GM18502 (cell line): ENCODE results near the gene KRT34.
"Not testable (repeated sequence)": the region's sequence is repeated elsewhere in the genome, so short reads cannot be mapped to it uniquely, and the experiment has no call there.

Experiments
- ATAC-seq: cut with Tn5 transposase; IDR thresholded peaks from one replicate; pipeline ENCODE4 v1.9.1; 2021; ENCODE audit warnings: mild to moderate bottlenecking; ENCODE audit not compliant: unreplicated experiment, poor library complexity

KRT34 gene

GRCh38 chr17:41381943-41382342 is at the start of gene KRT34:
Gene KRT34, minus strand, starts transcription at chr17:41382306. Its CDS starts 60 bp downstream, at chr17:41382246.
- ATAC-seq, result not testable (repeated sequence)

GRCh38 chr17:41430376-41430775 is 48.3 kb upstream of the KRT34 start:
- not testable (repeated sequence) for ATAC-seq

GRCh38 chr17:41429667-41430066 is 47.6 kb upstream of the KRT34 start:
- no peak for ATAC-seq

GRCh38 chr17:41428591-41429291 is 46.6 kb upstream of the KRT34 start:
- no peak for ATAC-seq

- no peak for ATAC-seq
These were observed 42.1 kb upstream of the KRT34 start, which contains the start of gene KRT37 for GRCh38 chr17:41424111-41424635. Gene KRT37, minus strand, starts transcription at chr17:41424585. Its CDS starts 62 bp downstream, at chr17:41424523.

GRCh38 chr17:41422586-41422985 is 40.5 kb upstream of the KRT34 start:
- ATAC-seq, result not testable (repeated sequence)

- ATAC-seq, result no peak
These were observed 39.5 kb upstream of the KRT34 start for GRCh38 chr17:41421617-41422016.

GRCh38 chr17:41421116-41421515 is 39.0 kb upstream of the KRT34 start:
- no peak for ATAC-seq

- ATAC-seq, result no peak
These were observed 38.0 kb upstream of the KRT34 start for GRCh38 chr17:41420134-41420533.

- no peak for ATAC-seq
These were observed 37.6 kb upstream of the KRT34 start for GRCh38 chr17:41419716-41420115.

GRCh38 chr17:41418116-41418860 is 36.2 kb upstream of the KRT34 start:
- ATAC-seq, result no peak

GRCh38 chr17:41417576-41418015 is 35.5 kb upstream of the KRT34 start:
- ATAC-seq, result no peak

- no peak for ATAC-seq
These were observed 35.0 kb upstream of the KRT34 start for GRCh38 chr17:41417127-41417526.

GRCh38 chr17:41416479-41416878 is 34.4 kb upstream of the KRT34 start:
- no peak for ATAC-seq

GRCh38 chr17:41415833-41416335 is 33.8 kb upstream of the KRT34 start:
- no peak for ATAC-seq

GRCh38 chr17:41415411-41415810 is 33.3 kb upstream of the KRT34 start:
- no peak for ATAC-seq

- no peak for ATAC-seq
These were observed 31.9 kb upstream of the KRT34 start for GRCh38 chr17:41413982-41414381.

GRCh38 chr17:41413353-41413957 is 31.3 kb upstream of the KRT34 start:
- no peak for ATAC-seq

GRCh38 chr17:41411072-41411840 is 29.1 kb upstream of the KRT34 start:
- no peak for ATAC-seq

GRCh38 chr17:41407226-41407625 is 25.1 kb upstream of the KRT34 start:
- no peak for ATAC-seq
